ENCODE measurements around the gene OTX2.

OTX2 gene

DNA sequence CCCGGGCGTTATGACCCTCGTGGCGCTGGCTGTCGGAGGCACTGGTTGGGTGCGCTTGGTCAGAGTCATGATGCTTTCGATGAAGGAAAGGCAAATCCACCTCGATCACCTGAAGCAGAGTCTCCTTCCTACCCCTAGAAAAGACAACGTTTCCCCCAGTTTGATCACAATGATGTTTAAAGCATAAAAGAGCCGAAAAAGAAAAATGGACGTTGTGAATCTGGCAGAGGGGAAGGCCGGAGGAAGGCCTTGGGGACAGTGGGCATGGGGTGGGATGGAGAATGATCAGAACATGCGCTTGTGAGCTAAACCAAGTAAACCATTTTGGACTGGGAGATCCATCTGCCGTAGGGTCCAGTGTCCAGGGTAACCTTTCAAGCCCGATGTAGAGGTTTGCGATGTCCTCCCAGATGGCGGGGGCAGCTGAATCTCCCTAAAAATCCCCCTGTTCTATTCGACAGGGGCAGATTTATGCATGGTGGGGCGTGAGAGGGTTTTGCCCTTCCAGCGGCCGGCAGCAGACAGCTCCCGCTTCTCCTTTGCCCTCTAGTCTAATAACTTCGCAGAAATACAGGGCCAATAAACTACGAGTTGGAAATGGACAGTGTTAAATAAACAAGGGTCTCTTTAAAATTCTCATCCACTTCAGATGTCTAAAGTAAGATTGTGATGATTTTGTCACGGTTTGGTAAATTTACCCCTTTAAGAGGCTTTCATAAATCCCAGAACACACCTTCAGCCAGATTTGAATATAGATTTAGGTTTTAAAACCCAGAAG lies 2.3 kb upstream of the OTX2 start:
- no peak for DNase-seq (ENCODE audit: low spot score)

GRCh38 chr14:56811593-56812363 lies 1.5 kb upstream of the OTX2 start:
- DNase-seq (ENCODE audit: low spot score), result no peak

DNA sequence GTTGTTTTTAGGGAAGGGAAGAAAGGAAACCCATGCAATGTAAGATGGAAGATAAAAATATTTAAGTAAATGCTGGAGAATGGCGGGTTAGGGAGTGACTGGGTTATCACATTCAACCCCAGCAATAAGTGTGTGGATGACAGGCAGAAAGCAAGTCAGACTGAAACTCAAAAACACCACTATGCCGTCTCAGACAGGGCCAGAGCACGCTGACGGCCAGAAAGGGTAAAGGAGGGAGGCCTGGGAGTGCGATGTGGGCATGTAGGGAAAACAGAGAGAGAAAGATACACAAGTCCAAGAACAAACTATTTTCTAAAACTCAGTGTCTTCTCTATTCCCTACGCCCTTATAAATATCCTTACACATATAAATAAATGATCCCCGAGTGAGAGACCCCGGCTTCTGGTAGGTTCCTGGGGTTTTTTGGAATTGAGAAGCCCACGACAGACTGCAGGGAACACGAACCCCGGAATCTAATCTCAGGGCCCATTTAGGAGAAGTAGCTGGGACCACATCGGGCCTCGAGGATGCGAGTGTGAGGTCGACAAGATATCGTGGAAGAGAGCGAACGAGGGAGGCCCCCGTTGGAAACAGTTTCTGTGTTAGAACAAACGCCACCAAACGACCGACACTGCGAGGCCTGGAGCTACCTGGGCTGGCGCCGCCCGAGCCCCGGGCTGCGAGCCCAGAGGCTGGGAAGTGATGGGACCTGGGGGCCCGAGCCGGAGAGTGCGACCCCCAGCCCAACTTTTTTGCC lies 735 bp upstream of the OTX2 start:
- DNase-seq (ENCODE audit: low spot score), result no peak

GRCh38 chr14:56809270-56810146 lies 771 bp downstream of the OTX2 start:
- no peak for DNase-seq (ENCODE audit: low spot score)

GRCh38 chr14:56808383-56809269 lies 1.7 kb downstream of the OTX2 start:
- no peak for DNase-seq (ENCODE audit: low spot score)

GRCh38 chr14:56808110-56808382 lies 2.2 kb downstream of the OTX2 start:
- DNase-seq (ENCODE audit: low spot score), result no peak

GRCh38 chr14:56807386-56808109 lies 2.7 kb downstream of the OTX2 start:
- no peak for DNase-seq (ENCODE audit: low spot score)

GRCh38 chr14:56806760-56807159 lies 3.5 kb downstream of the OTX2 start:
- DNase-seq (ENCODE audit: low spot score), result no peak

DNA sequence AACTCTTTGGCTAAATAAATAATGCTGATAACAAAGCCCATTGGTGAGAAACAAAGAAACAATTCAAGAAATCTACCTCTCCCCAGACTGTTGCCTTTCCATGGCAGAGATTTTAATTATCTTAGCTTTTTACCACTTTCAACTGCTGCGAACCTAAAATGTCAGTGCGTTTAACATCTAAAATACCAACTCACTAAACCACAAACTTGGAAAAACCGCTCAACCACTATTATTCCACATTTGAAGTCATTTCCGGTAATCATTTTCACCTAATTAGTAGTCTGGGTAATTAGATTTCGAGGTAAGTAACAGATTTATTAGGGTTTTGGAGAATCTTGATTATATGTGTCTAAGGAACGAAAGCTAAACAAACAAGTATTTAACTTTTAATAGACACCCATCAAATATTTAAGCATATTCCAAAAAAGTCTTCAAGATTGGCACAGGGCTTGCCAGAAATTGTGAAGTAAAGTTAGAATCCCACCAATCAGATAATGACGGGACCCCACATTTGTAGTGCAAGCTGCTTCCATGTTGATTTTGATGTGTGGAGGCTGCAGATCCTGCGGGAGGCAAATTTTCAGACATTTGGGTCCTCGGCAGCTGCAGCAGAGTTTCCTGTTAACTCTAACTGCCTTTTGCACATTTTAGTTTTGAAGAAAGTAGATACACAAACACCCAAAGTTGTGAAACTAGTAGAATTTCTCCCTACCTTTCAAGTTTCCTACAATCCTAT lies 4.1 kb downstream of the OTX2 start:
- DNase-seq (ENCODE audit: low spot score), result no peak

DNA sequence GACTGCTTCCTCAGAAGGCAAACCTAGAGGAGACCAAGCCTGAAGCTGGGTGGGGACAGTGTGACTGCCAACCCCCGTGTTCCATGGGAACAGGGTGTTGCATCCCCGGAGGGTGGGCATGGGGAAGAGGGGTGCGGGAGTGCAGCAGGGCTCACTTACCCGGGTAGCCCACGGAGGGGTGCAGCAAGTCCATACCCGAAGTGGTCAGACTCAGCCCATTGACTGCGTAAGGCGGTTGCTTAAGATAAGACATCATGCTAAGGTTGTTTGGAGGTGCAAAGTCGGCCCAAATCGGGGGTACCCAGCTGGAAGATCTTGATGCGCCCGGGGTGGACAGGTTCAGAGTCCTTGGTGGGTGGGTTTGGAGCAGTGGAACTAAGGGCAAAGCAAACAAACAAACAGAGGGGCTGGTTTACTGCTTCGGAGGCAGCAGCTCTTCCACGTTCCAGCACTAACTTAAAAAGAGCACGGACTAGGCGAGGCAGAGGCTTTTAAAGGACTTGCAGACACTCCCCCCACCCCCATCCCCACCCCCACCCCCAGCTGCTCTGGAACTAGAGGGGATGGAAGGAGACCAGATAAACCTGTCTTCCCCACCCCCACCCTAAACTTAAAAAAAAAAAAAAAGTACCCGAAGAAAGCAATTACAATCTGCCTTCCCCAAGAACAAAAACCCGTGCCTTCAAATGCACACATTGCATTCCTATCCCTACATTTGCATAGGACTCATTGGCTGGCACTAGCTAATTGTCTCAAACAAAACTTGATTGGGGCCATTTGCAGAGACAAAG lies 4.9 kb downstream of the OTX2 start:
- no peak for DNase-seq (ENCODE audit: low spot score)

- no peak for DNase-seq (ENCODE audit: low spot score)
Observed at GRCh38 chr14:56803816-56804535, 6.3 kb downstream of the OTX2 start.

DNA sequence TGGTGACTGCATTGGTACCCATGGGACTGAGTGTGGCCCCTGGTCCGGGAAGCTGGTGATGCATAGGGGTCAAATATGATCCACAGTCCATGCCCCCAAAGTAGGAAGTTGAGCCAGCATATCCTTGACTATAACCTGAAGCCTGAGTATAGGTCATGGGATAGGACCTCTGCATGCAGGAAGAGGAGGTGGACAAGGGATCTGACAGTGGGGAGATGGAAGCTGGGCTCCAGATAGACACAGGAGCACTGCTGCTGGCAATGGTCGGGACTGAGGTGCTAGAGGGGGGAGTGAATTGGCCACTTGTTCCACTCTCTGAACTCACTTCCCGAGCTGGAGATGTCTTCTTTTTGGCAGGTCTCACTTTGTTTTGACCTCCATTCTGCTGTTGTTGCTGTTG lies 8.4 kb downstream of the OTX2 start:
- no peak for DNase-seq (ENCODE audit: low spot score)

GRCh38 chr14:56799343-56799645 lies 11.0 kb downstream of the OTX2 start:
- no peak for DNase-seq (ENCODE audit: low spot score)

DNA sequence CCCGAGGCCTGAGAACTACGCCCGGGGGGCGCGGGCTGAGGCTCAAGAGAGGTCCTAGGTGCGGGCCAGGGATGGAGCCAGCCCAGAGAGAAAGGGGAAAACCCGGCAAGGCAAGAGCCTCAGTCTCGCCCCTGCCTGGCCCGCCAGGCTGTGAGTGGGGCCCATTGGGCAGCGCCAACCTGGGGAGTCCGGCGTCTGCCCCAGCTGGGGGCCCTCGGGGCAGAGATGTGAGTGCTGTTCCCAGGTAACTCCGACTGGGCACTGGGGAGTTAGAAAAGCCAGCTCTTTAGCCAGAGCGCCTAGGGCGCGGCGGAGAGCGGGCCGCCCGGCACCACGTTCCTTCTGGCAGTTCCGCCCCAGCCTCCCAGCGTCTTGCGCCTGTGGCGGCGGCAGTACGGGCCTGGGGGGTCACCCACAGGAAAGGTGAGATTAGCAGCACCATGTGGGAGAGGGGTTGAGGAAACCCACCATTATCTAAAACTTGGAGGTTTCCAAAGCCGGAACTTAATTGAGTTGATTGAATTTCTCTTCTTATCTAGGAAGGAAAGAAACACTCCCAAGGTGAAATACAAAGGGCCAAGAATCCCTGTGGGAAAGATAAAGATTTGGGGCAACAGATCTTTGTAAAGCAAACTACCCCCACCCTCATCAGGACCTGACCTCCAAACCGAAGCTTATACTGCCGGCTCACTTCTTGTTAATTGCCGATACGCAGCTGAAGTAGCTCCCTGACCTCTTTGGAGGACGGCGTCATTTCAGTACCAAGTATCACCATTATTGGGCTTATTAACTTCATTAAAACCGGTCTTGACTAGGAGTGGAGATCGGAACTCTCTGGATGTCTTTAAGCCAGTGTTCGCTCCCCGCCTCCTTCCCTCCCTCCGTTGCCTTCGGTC lies 11.6 kb downstream of the OTX2 start:
- DNase-seq (ENCODE audit: low spot score), result no peak

GRCh38 chr14:56797569-56798446 lies 12.5 kb downstream of the OTX2 start:
- DNase-seq (ENCODE audit: low spot score), result no peak

DNA sequence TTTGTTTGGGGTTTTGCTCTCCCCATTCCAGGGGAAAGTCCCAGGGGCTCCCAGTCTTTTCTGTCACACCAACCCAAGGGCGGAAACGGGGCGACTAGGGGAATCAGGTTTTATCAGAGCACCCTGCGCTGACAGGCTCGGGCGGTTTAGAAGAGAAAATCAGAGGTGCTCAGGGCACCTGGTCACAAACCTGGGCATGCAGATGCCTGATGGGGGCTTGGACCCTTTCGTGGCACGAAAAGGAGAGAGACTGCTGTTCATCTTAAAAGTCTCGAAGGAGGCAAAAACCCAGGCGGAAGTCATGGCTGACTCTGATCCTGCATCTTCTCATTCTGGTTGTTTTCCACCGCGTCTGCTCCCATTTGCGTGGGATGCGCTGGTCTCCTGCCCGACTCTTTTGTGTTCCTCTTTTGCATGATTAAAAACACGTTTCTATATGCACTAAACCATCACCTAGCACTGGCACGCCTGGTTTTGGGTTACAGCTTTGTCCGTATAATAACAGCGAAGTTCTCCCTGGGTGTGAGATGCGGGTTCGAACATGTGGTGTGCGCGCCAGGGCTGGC lies 13.2 kb downstream of the OTX2 start:
- no peak for DNase-seq (ENCODE audit: low spot score)
